Gastrocnemius medialis (tissue), 4 donors: ENCODE measurements around the gene MAPK8.

Experiments used
- POLR2A ChIP-seq, 2 donors: fragments of 450-650 bp; IDR thresholded peaks; one replicate each; pipeline ENCODE4 v1.6.1; 2017; ENCODE audit warnings: antibody characterized with exemption in 2 of 2, mild to moderate bottlenecking in 2 of 2, moderate library complexity in 2 of 2
- TF ChIP-seq, protein P1 (sequence below), 5 experiments: fragments of 450-650 bp in 3 of 5; fragments of 200-600 bp in 2 of 5; sonication (generic) in 2 of 5; IDR thresholded peaks in 4 of 5; conservative IDR thresholded peaks in 1 of 5; 1 replicate in 4 of 5; 2 replicates in 1 of 5; pipeline ENCODE4 v1.5.1; 2016 to 2019; ENCODE audit warnings: antibody characterized with exemption in 5 of 5, mild to moderate bottlenecking in 3 of 5, moderate library complexity in 3 of 5

DNA sequence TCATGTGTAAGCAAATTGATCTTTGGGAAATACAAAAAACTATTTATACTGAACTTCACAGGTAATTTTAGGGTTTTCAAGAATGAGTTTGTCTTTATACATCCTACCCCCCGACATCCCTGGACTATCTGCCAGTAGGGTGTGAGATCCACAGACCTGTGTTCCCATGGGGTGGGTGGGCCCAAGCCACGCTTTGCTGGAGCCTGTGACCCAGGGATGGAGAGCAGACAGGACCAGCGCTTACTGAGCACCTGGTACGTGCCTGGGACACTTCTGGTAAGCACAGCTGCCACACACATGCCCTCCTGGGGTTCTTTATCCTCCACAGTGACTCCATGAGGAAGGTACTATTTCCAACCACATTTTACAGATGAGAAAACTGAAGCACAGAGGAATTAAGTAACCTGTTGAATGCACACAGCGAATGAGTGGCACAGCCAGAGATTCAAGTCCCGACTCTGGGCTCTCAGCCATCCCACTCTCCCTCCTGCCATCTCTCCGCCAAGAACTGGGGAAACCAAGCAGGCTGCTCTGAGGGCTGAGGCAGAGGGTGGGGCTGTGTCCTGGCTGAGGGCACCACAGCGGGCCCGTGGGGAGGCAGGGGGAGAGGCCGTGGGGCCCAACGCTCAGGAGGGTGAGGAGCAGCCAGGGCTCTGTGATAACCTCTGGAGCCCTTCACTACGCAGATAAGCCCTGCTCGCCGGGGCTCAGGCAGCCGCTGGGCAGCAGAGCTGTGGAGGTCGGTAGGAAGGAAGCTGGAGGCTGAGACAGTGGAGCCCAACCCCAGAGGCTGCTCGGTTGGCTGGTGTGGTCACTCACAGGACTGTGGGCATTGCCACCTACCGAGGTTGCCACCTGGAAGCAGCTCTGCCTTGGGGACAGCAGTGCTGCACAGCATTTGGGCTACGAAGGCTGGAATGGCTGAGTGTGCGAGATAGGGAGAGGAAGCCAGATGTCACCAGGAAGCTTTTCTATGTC, 174.2 kb downstream of the MAPK8 start:
- TF ChIP-seq, protein P1, sequence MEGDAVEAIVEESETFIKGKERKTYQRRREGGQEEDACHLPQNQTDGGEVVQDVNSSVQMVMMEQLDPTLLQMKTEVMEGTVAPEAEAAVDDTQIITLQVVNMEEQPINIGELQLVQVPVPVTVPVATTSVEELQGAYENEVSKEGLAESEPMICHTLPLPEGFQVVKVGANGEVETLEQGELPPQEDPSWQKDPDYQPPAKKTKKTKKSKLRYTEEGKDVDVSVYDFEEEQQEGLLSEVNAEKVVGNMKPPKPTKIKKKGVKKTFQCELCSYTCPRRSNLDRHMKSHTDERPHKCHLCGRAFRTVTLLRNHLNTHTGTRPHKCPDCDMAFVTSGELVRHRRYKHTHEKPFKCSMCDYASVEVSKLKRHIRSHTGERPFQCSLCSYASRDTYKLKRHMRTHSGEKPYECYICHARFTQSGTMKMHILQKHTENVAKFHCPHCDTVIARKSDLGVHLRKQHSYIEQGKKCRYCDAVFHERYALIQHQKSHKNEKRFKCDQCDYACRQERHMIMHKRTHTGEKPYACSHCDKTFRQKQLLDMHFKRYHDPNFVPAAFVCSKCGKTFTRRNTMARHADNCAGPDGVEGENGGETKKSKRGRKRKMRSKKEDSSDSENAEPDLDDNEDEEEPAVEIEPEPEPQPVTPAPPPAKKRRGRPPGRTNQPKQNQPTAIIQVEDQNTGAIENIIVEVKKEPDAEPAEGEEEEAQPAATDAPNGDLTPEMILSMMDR (IDR thresholded peaks at IDR 0.05 in 4 of 5, conservative IDR thresholded peaks at IDR 0.05 in 1 of 5): no peak
- no peak for TF ChIP-seq POLR2A (IDR thresholded peaks at IDR 0.05)
